ES-I3 (cell line): ENCODE measurements around the gene SLC15A1.
"Not testable (repeated sequence)": the region's sequence is repeated elsewhere in the genome, so short reads cannot be mapped to it uniquely, and the experiment has no call there.

Experiments
- H3K36me3 ChIP-seq: 2 replicates; pipeline ENCODE4 v1.6.1; 2013; ENCODE audit warnings: mild to moderate bottlenecking, low read length, control low read depth, moderate library complexity; ENCODE audit not compliant: insufficient read depth
- H3K4me1 ChIP-seq: 2 replicates; pipeline ENCODE4 v1.6.1; 2013; ENCODE audit warnings: mild to moderate bottlenecking, control low read depth, low read length; ENCODE audit not compliant: insufficient read depth
- H3K9ac ChIP-seq: 2 replicates; pipeline ENCODE4 v1.6.1; 2013; ENCODE audit warnings: low read depth, mild to moderate bottlenecking, low read length, moderate library complexity
- H3K9me3 ChIP-seq: 2 replicates; pipeline ENCODE4 v1.6.1; 2013; ENCODE audit warnings: mild to moderate bottlenecking, low read length, moderate library complexity; ENCODE audit not compliant: control insufficient read depth, insufficient read depth

SLC15A1 gene

GRCh38 chr13:98656223-98656622, 96.2 kb downstream of the SLC15A1 start:
- Histone ChIP-seq H3K9me3 (no peaks in the 10 kb centered on the region), H3K9ac (no peak overlapping the region), H3K36me3 (no peaks in the 10 kb centered on the region), H3K4me1 (no peaks in the 10 kb centered on the region)

GRCh38 chr13:98653463-98653985, 98.9 kb downstream of the SLC15A1 start:
- H3K36me3 ChIP-seq, result no peaks in the 10 kb centered on the region
- H3K9me3 ChIP-seq, result no peaks in the 10 kb centered on the region
- H3K4me1 ChIP-seq, result no peaks in the 10 kb centered on the region
- H3K9ac ChIP-seq, result no peak overlapping the region

GRCh38 chr13:98652721-98653462, 99.6 kb downstream of the SLC15A1 start:
- no peaks in the 10 kb centered on the region for H3K9me3 ChIP-seq
- no peak overlapping the region for H3K9ac ChIP-seq
- H3K4me1 ChIP-seq, result no peaks in the 10 kb centered on the region
- no peaks in the 10 kb centered on the region for H3K36me3 ChIP-seq

GRCh38 chr13:98652276-98652675, 100.2 kb downstream of the SLC15A1 start:
- Histone ChIP-seq H3K36me3 (no peaks in the 10 kb centered on the region), H3K9me3 (no peaks in the 10 kb centered on the region), H3K9ac (no peak overlapping the region), H3K4me1 (no peaks in the 10 kb centered on the region)

GRCh38 chr13:98651744-98652143, 100.7 kb downstream of the SLC15A1 start:
- no peak overlapping the region for H3K9ac ChIP-seq
- H3K36me3 ChIP-seq, result no peaks in the 10 kb centered on the region
- no peaks in the 10 kb centered on the region for H3K9me3 ChIP-seq
- H3K4me1 ChIP-seq, result no peaks in the 10 kb centered on the region

- no peaks in the 10 kb centered on the region for H3K4me1 ChIP-seq
- no peak overlapping the region for H3K9ac ChIP-seq
- no peaks in the 10 kb centered on the region for H3K36me3 ChIP-seq
- no peaks in the 10 kb centered on the region for H3K9me3 ChIP-seq
Observed at GRCh38 chr13:98650396-98651107, 101.9 kb downstream of the SLC15A1 start.

GRCh38 chr13:98649861-98650260, 102.6 kb downstream of the SLC15A1 start:
- H3K4me1 ChIP-seq, result no peaks in the 10 kb centered on the region

GRCh38 chr13:98648686-98649085, 103.8 kb downstream of the SLC15A1 start:
- Histone ChIP-seq H3K4me1 (no peaks in the 10 kb centered on the region), H3K9ac (no peak overlapping the region), H3K36me3 (no peaks in the 10 kb centered on the region), H3K9me3 (no peaks in the 10 kb centered on the region)

More at GRCh38 chr13:98649861-98650260, 102.6 kb downstream of the SLC15A1 start:
- Histone ChIP-seq H3K9ac (no peak overlapping the region), H3K9me3 (no peaks in the 10 kb centered on the region), H3K36me3 (no peaks in the 10 kb centered on the region)

GRCh38 chr13:98648141-98648540, 104.3 kb downstream of the SLC15A1 start:
- H3K36me3 ChIP-seq, result no peaks in the 10 kb centered on the region
- H3K4me1 ChIP-seq, result no peaks in the 10 kb centered on the region
- H3K9ac ChIP-seq, result no peak overlapping the region
- H3K9me3 ChIP-seq, result no peaks in the 10 kb centered on the region

- H3K4me1 ChIP-seq, result no peaks in the 10 kb centered on the region
- H3K36me3 ChIP-seq, result no peaks in the 10 kb centered on the region
- no peaks in the 10 kb centered on the region for H3K9me3 ChIP-seq
- H3K9ac ChIP-seq, result no peak overlapping the region
Observed at GRCh38 chr13:98647121-98647520, 105.4 kb downstream of the SLC15A1 start.

GRCh38 chr13:98643479-98643878, 109.0 kb downstream of the SLC15A1 start:
- H3K9ac ChIP-seq, result no peak overlapping the region
- no peaks in the 10 kb centered on the region for H3K9me3 ChIP-seq
- no peaks in the 10 kb centered on the region for H3K4me1 ChIP-seq
- H3K36me3 ChIP-seq, result no peaks in the 10 kb centered on the region

GRCh38 chr13:98641075-98641474, 111.4 kb downstream of the SLC15A1 start:
- no peaks in the 10 kb centered on the region for H3K9me3 ChIP-seq
- H3K9ac ChIP-seq, result no peak overlapping the region
- H3K36me3 ChIP-seq, result no peaks in the 10 kb centered on the region
- no peaks in the 10 kb centered on the region for H3K4me1 ChIP-seq

- not testable (repeated sequence) for H3K9ac ChIP-seq, H3K4me1 ChIP-seq, H3K9me3 ChIP-seq, H3K36me3 ChIP-seq
Observed at GRCh38 chr13:98639785-98640184, 112.7 kb downstream of the SLC15A1 start.

- not testable (repeated sequence) for H3K9ac ChIP-seq, H3K4me1 ChIP-seq, H3K36me3 ChIP-seq, H3K9me3 ChIP-seq
Observed at GRCh38 chr13:98638352-98638751, 114.1 kb downstream of the SLC15A1 start.
